Activated CD4-positive, alpha-beta memory T cell treated with anti-CD3 and anti-CD28 coated beads for 36 hours (primary cell): ENCODE data around the gene C8G. TPM values are rescaled to one million over a fixed set of nuclear protein-coding genes. Genes with fewer than 3 reads are reported as not detected.

Experiments
- CTCF ChIA-PET: fragments of 350-600 bp; sonication (Branson Sonifier 250); formaldehyde crosslinking; loops from one replicate; lab custom pipeline; 2021; ENCODE audit warnings: antibody characterized with exemption, inconsistent platforms; lab: Charles Lee
- POLR2A ChIA-PET: fragments of 350-600 bp; sonication (Branson Sonifier 250); formaldehyde crosslinking; loops from one replicate; lab custom pipeline; 2021; ENCODE audit warnings: antibody characterized with exemption; lab: Charles Lee
- DNase-seq: peaks from one replicate; pipeline ENCODE4 v3.0.0-alpha.2; 2020
- H3K27ac Mint-ChIP-seq: one replicate; pipeline ENCODE4 v1.8.0; 2021; ENCODE audit warnings: mixed read lengths
- H3K27me3 Mint-ChIP-seq: one replicate; pipeline ENCODE4 v1.8.0; 2021; ENCODE audit warnings: mixed read lengths
- H3K36me3 Mint-ChIP-seq: one replicate; pipeline ENCODE4 v1.8.0; 2021; ENCODE audit warnings: mixed read lengths
- H3K4me1 Mint-ChIP-seq: one replicate; pipeline ENCODE4 v1.8.0; 2021; ENCODE audit warnings: low read depth, mixed read lengths
- H3K4me3 Mint-ChIP-seq: one replicate; pipeline ENCODE4 v1.8.0; 2021; ENCODE audit warnings: mild to moderate bottlenecking, mixed read lengths
- H3K9me3 Mint-ChIP-seq: one replicate; pipeline ENCODE4 v1.8.0; 2021; ENCODE audit warnings: mixed read lengths
- intact Hi-C: fragments of 100-400 bp; cut with micrococcal nuclease; formaldehyde crosslinking; loops from one replicate; pipeline ENCODE4 v1.15.1; 2023
- total RNA-seq, 2 experiments: library from RNA; stranded (reverse); gene quantifications; one replicate each; pipeline ENCODE4 v1.2.3, GENCODE V29; 2021

The C8G gene
- total RNA-seq, 2 experiments from 2014 or later: 0.90 to 0.94 TPM

- no peaks in the 10 kb centered on the region for H3K9me3 Mint-ChIP-seq
Observed at GRCh38 chr9:136950656-136951276, 5.7 kb downstream of the C8G start.

GRCh38 chr9:136951541-136952320, 6.7 kb downstream of the C8G start, which contains the start of gene LCN12:
Gene LCN12 (plus strand): TSS chr9:136952273. CDS start chr9:136952328, 55 bp downstream.
- no peak within 1 kb of the TSS for H3K4me3 Mint-ChIP-seq
- ChIA-PET CTCF (no interaction called here), POLR2A (no interaction called here)
- peaks cover 3% of the 10 kb centered on the region for H3K9me3 Mint-ChIP-seq
- no peaks in the 10 kb centered on the region for H3K36me3 Mint-ChIP-seq
- intact Hi-C loops: no loop called here
- DNase-seq: no peak
- H3K4me1 Mint-ChIP-seq: peaks cover 2% of the 10 kb centered on the region
- H3K27ac Mint-ChIP-seq: no peak within 1 kb of the TSS
- no peaks in the 10 kb centered on the region for H3K27me3 Mint-ChIP-seq

More at GRCh38 chr9:136950656-136951276, 5.7 kb downstream of the C8G start:
- H3K4me3 Mint-ChIP-seq: peak overlapping the region; percentile 78
- DNase-seq: no peak
- H3K27me3 Mint-ChIP-seq: no peaks in the 10 kb centered on the region
- CTCF ChIA-PET: no interaction called here
- H3K27ac Mint-ChIP-seq: no peak overlapping the region
- H3K36me3 Mint-ChIP-seq: no peaks in the 10 kb centered on the region
- intact Hi-C loops: no loop called here
- no peaks in the 10 kb centered on the region for H3K4me1 Mint-ChIP-seq
- POLR2A ChIA-PET: no interaction called here

GRCh38 chr9:136952321-136952850, 7.3 kb downstream of the C8G start:
- DNase-seq: no peak
- no peak overlapping the region for H3K27ac Mint-ChIP-seq
- no peaks in the 10 kb centered on the region for H3K27me3 Mint-ChIP-seq
- CTCF ChIA-PET: no interaction called here
- no peaks in the 10 kb centered on the region for H3K36me3 Mint-ChIP-seq
- POLR2A ChIA-PET: no interaction called here
- no peak overlapping the region for H3K4me3 Mint-ChIP-seq
- peaks cover 4% of the 10 kb centered on the region for H3K9me3 Mint-ChIP-seq
- peaks cover 2% of the 10 kb centered on the region for H3K4me1 Mint-ChIP-seq
- intact Hi-C loops: no loop called here

DNA sequence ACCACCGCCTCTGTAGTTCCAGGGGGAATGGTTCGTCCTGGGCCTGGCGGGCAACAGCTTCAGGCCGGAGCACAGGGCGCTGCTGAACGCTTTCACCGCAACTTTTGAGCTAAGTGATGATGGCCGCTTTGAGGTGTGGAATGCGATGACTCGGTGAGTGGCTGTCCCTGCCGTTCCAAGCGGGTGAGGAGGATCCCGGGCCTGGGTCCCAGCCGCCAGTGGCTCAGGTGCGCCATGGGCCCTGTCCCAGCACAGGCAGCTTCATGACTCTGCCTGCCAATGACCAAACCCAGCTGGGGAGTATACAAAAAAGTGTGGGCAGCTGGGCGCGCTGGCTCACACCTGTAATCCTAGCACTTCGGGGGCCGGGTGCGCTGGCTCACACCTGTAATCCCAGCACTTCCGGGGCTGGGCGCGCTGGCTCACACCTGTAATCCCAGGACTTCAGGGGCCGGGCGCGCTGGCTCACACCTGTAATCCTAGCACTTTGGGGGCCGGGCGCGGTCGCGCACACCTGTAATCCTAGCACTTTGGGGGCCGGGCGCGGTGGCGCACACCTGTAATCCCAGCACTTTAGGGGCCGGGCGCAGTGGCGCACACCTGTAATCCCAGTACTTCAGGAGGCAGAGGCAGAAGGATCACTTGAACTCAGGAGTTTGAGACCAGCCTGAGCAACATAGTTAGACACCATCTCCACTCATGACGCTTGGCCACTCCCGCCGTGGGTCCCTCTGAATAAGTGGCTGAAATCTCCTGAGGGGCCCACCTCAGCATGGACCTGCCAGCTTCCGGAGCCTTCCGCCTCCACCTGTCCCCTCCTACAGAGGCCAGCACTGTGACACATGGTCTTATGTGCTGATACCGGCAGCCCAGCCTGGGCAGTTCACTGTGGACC, 8.1 kb downstream of the C8G start:
- H3K4me1 Mint-ChIP-seq: peaks cover 2% of the 10 kb centered on the region
- H3K4me3 Mint-ChIP-seq: no peak overlapping the region
- H3K36me3 Mint-ChIP-seq: no peaks in the 10 kb centered on the region
- H3K27ac Mint-ChIP-seq: no peak overlapping the region
- DNase-seq: no peak
- intact Hi-C loops: no loop called here
- H3K27me3 Mint-ChIP-seq: no peaks in the 10 kb centered on the region
- CTCF ChIA-PET: no interaction called here
- H3K9me3 Mint-ChIP-seq: peaks cover 4% of the 10 kb centered on the region
- POLR2A ChIA-PET: no interaction called here

- ChIA-PET POLR2A (no interaction called here), CTCF (no interaction called here)
- H3K27ac Mint-ChIP-seq: no peak overlapping the region
- DNase-seq: no peak
- no peaks in the 10 kb centered on the region for H3K27me3 Mint-ChIP-seq
- H3K9me3 Mint-ChIP-seq: peaks cover 4% of the 10 kb centered on the region
- peaks cover 2% of the 10 kb centered on the region for H3K4me1 Mint-ChIP-seq
- intact Hi-C loops: no loop called here
- H3K4me3 Mint-ChIP-seq: no peak overlapping the region
- H3K36me3 Mint-ChIP-seq: no peaks in the 10 kb centered on the region
Observed at GRCh38 chr9:136953771-136954269, 8.8 kb downstream of the C8G start.

GRCh38 chr9:136954270-136955083, 9.4 kb downstream of the C8G start:
- no peak overlapping the region for H3K27ac Mint-ChIP-seq
- ChIA-PET POLR2A (no interaction called here), CTCF (no interaction called here)
- intact Hi-C loops: no loop called here
- H3K4me3 Mint-ChIP-seq: no peak overlapping the region
- peaks cover 2% of the 10 kb centered on the region for H3K4me1 Mint-ChIP-seq
- no peak for DNase-seq
- no peaks in the 10 kb centered on the region for H3K27me3 Mint-ChIP-seq
- H3K36me3 Mint-ChIP-seq: no peaks in the 10 kb centered on the region
- H3K9me3 Mint-ChIP-seq: peaks cover 4% of the 10 kb centered on the region

- no peak for DNase-seq
- H3K4me3 Mint-ChIP-seq: no peak overlapping the region
- intact Hi-C loops: no loop called here
- ChIA-PET POLR2A (no interaction called here), CTCF (no interaction called here)
- H3K27me3 Mint-ChIP-seq: no peaks in the 10 kb centered on the region
- H3K4me1 Mint-ChIP-seq: peaks cover 5% of the 10 kb centered on the region
- no peak overlapping the region for H3K27ac Mint-ChIP-seq
- no peaks in the 10 kb centered on the region for H3K36me3 Mint-ChIP-seq
- peaks cover 4% of the 10 kb centered on the region for H3K9me3 Mint-ChIP-seq
Observed at GRCh38 chr9:136955202-136955942, 10.3 kb downstream of the C8G start.

GRCh38 chr9:136955943-136956335, 10.9 kb downstream of the C8G start:
- no peak overlapping the region for H3K27ac Mint-ChIP-seq
- no peak for DNase-seq
- peaks cover 4% of the 10 kb centered on the region for H3K9me3 Mint-ChIP-seq
- ChIA-PET POLR2A (no interaction called here), CTCF (no interaction called here)
- intact Hi-C loops: no loop called here
- no peak overlapping the region for H3K4me3 Mint-ChIP-seq
- H3K27me3 Mint-ChIP-seq: no peaks in the 10 kb centered on the region
- H3K36me3 Mint-ChIP-seq: no peaks in the 10 kb centered on the region
- peaks cover 8% of the 10 kb centered on the region for H3K4me1 Mint-ChIP-seq

GRCh38 chr9:136956604-136957003, 11.6 kb downstream of the C8G start:
- Mint-ChIP-seq H3K4me1 (peaks cover 8% of the 10 kb centered on the region), H3K9me3 (peaks cover 4% of the 10 kb centered on the region), H3K4me3 (no peak overlapping the region), H3K36me3 (no peaks in the 10 kb centered on the region), H3K27me3 (no peaks in the 10 kb centered on the region), H3K27ac (no peak overlapping the region)
- intact Hi-C loops: no loop called here
- no peak for DNase-seq
- ChIA-PET POLR2A (no interaction called here), CTCF (no interaction called here)

DNA sequence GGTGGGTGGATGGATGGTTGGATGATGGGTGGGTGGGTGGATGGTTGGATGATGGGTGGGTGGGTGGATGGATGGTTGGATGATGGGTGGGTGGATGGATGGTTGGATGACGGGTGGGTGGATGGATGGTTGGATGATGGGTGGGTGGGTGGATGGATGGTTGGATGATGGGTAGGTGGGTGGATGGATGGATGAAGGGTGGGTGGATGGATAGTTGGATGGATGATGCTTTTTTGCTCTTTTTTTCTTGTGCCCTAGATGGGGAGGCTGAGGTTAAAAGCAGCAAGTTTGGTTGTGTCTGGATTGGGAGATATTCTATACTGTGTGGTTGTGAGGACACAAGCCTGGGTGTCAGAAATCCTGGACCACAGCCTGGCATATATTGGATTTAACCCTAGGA, 12.4 kb downstream of the C8G start:
- H3K36me3 Mint-ChIP-seq: no peaks in the 10 kb centered on the region
- DNase-seq: no peak
- intact Hi-C loops: no loop called here
- ChIA-PET CTCF (no interaction called here), POLR2A (no interaction called here)
- no peak overlapping the region for H3K4me3 Mint-ChIP-seq
- H3K27ac Mint-ChIP-seq: no peak overlapping the region
- no peaks in the 10 kb centered on the region for H3K27me3 Mint-ChIP-seq
- H3K9me3 Mint-ChIP-seq: peaks cover 4% of the 10 kb centered on the region
- H3K4me1 Mint-ChIP-seq: peaks cover 8% of the 10 kb centered on the region

- no peak for DNase-seq
- Mint-ChIP-seq H3K4me1 (peaks cover 11% of the 10 kb centered on the region), H3K36me3 (no peaks in the 10 kb centered on the region), H3K4me3 (no peak overlapping the region), H3K9me3 (peaks cover 4% of the 10 kb centered on the region), H3K27ac (no peak overlapping the region), H3K27me3 (no peaks in the 10 kb centered on the region)
- intact Hi-C loops: no loop called here
- POLR2A ChIA-PET: no interaction called here
- CTCF ChIA-PET: no interaction called here
Observed at GRCh38 chr9:136957901-136958300, 12.9 kb downstream of the C8G start.
